Astrocyte of the cerebellum (primary cell): ENCODE results near the gene HYCC2.

Experiments
- DNase-seq: peaks from one replicate; pipeline ENCODE4 v3.0.0-alpha.2; 2011; ENCODE audit warnings: low read depth
- H3K4me3 ChIP-seq: 2 replicates; pipeline ENCODE4 v1.5.1; 2011; ENCODE audit warnings: mild to moderate bottlenecking, low read depth, low read length, moderate library complexity
- in situ Hi-C: cut with HindIII; loops from 2 replicates; pipeline ENCODE4 v1.10.0; 2017; ENCODE audit warnings: low sequenced_read_pairs
- TF ChIP-seq, protein P1 (sequence below): IDR thresholded peaks from 2 replicates; pipeline ENCODE4 v1.5.1; 2012; ENCODE audit warnings: low read length, low read depth, moderate library complexity, mild to moderate bottlenecking; ENCODE audit errors: missing control alignments

HYCC2 gene

DNA sequence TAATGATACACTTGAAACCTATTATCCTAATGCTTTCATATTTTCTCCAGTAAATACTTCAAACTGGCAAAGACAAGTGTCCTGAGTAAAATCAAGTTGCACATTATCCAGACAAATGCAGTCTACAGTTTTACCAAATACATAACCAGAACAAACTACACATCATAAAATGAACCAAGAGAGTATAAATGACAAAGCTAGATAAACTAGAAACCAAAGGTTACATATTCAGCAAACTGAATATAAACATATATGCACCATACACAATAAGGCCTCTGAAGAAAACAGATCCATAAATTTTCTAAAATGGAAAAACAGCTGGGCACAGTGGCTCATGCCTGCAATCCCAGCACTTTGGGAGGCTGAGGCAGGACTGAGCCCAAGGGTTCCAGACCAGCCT, 47.0 kb downstream of the HYCC2 start:
- TF ChIP-seq, protein P1, sequence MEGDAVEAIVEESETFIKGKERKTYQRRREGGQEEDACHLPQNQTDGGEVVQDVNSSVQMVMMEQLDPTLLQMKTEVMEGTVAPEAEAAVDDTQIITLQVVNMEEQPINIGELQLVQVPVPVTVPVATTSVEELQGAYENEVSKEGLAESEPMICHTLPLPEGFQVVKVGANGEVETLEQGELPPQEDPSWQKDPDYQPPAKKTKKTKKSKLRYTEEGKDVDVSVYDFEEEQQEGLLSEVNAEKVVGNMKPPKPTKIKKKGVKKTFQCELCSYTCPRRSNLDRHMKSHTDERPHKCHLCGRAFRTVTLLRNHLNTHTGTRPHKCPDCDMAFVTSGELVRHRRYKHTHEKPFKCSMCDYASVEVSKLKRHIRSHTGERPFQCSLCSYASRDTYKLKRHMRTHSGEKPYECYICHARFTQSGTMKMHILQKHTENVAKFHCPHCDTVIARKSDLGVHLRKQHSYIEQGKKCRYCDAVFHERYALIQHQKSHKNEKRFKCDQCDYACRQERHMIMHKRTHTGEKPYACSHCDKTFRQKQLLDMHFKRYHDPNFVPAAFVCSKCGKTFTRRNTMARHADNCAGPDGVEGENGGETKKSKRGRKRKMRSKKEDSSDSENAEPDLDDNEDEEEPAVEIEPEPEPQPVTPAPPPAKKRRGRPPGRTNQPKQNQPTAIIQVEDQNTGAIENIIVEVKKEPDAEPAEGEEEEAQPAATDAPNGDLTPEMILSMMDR = no peak
- in situ Hi-C loops = no loop called here

DNA sequence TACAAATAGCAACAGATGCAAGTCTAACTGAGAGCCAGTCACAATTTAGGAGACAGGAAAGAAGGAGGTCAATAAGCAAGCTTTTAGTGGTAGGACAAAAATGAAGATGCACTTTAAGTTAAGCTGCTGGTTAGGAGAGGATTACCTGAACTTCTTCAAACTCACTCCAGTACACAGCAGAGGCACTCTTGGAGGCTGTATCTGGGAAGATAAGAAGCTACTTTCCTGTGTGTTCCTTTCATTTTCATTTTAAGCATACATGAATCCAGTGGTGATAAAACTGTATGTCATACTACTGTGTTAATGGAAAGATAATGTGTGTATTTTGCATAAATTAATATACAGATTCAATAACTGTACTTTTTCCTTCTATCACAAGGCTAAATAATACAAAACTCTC, 49.6 kb downstream of the HYCC2 start:
- H3K4me3 ChIP-seq = no peak overlapping the region
- no peak for DNase-seq
- TF ChIP-seq, protein P1 = no peak
- in situ Hi-C loops = no loop called here

More for the DNA sequence above, 47.0 kb downstream of the HYCC2 start:
- no peak for DNase-seq
- no peak overlapping the region for H3K4me3 ChIP-seq
